Stomach (tissue), 4 donors: Measurements from ENCODE around the gene FGGY.

ENCODE experiments used
- POLR2A ChIP-seq, 4 donors: fragments of 450-650 bp; IDR thresholded peaks; one replicate each; pipeline ENCODE4 v1.6.1; 2016; ENCODE audit warnings: antibody characterized with exemption in 4 of 4, control low read depth in 2 of 4, mild to moderate bottlenecking in 1 of 4, moderate library complexity in 1 of 4
- POLR2AphosphoS5 ChIP-seq, 3 donors: sonication (generic); formaldehyde crosslinking; IDR thresholded peaks; one replicate each; pipeline ENCODE4 v1.6.1; 2016; ENCODE audit warnings: antibody characterized with exemption in 3 of 3
- TF ChIP-seq, protein P1 (sequence below), 7 experiments: fragments of 450-650 bp in 4 of 7; fragments of 200-600 bp in 3 of 7; sonication (generic) in 3 of 7; IDR thresholded peaks; one replicate each; pipeline ENCODE4 v1.5.1; 2016 to 2019; ENCODE audit warnings: antibody characterized with exemption in 7 of 7, control low read depth in 2 of 7, mild to moderate bottlenecking in 1 of 7

- TF ChIP-seq, protein P1, sequence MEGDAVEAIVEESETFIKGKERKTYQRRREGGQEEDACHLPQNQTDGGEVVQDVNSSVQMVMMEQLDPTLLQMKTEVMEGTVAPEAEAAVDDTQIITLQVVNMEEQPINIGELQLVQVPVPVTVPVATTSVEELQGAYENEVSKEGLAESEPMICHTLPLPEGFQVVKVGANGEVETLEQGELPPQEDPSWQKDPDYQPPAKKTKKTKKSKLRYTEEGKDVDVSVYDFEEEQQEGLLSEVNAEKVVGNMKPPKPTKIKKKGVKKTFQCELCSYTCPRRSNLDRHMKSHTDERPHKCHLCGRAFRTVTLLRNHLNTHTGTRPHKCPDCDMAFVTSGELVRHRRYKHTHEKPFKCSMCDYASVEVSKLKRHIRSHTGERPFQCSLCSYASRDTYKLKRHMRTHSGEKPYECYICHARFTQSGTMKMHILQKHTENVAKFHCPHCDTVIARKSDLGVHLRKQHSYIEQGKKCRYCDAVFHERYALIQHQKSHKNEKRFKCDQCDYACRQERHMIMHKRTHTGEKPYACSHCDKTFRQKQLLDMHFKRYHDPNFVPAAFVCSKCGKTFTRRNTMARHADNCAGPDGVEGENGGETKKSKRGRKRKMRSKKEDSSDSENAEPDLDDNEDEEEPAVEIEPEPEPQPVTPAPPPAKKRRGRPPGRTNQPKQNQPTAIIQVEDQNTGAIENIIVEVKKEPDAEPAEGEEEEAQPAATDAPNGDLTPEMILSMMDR (IDR thresholded peaks at IDR 0.05) = no peak
- TF ChIP-seq POLR2A (IDR thresholded peaks at IDR 0.05) (no peak), POLR2AphosphoS5 (IDR thresholded peaks at IDR 0.05) (no peak)
Measured at GRCh38 chr1:59261537-59261936, 35.4 kb upstream of the FGGY start.
